Body of pancreas (tissue), 4 donors: ENCODE data around the gene PEX11B. TPM values are rescaled to one million over a fixed set of nuclear protein-coding genes. Genes with fewer than 3 reads are reported as not detected.

Source experiments
- ATAC-seq: fragments of 150-250 bp; one replicate; pipeline ENCODE4 v1.9.1; 2016
- DNase-seq, 4 donors: peaks; one replicate each; pipeline ENCODE4 v3.0.0-alpha.2; 2019
- H3K27ac ChIP-seq, 4 donors: fragments of 200-600 bp; sonication (generic); 1 replicate in 3 of 4; 2 replicates in 1 of 4; pipeline versions ENCODE4 v1.5.1 to v1.6.1; 2016 to 2019; ENCODE audit warnings: mild to moderate bottlenecking in 1 of 4, mixed read lengths in 1 of 4, moderate library complexity in 1 of 4
- H3K27me3 ChIP-seq, 2 donors: fragments of 200-600 bp; sonication (generic); one replicate each; pipeline ENCODE4 v1.6.0; 2016; ENCODE audit warnings: mild to moderate bottlenecking in 1 of 2
- H3K36me3 ChIP-seq, 2 donors: fragments of 200-600 bp; sonication (generic); replicated peaks in 1 of 2; 2 replicates each; pipeline ENCODE4 v1.5.1; 2016; ENCODE audit warnings: low read depth in 2 of 2; ENCODE audit not compliant: insufficient read depth in 1 of 2
- H3K4me1 ChIP-seq: fragments of 200-600 bp; sonication (generic); one replicate; pipeline ENCODE4 v1.6.0; 2016
- H3K4me3 ChIP-seq, 2 donors: fragments of 200-600 bp; sonication (generic); 1 replicate in 1 of 2; 2 replicates in 1 of 2; pipeline ENCODE4 v1.5.1; 2016 to 2019
- H3K9me3 ChIP-seq, 3 donors: fragments of 200-600 bp; sonication (generic); 1 replicate in 2 of 3; 2 replicates in 1 of 3; pipeline ENCODE4 v1.5.1; 2016
- CTCF ChIP-seq, 7 experiments: fragments of 450-650 bp in 4 of 7; fragments of 200-600 bp in 3 of 7; sonication (generic) in 3 of 7; IDR thresholded peaks; one replicate each; pipeline ENCODE4 v1.5.1; 2016 to 2019; ENCODE audit warnings: antibody characterized with exemption in 7 of 7
- POLR2A ChIP-seq, 3 donors: fragments of 450-650 bp; IDR thresholded peaks; one replicate each; pipeline ENCODE4 v1.6.1; 2016; ENCODE audit warnings: antibody characterized with exemption in 3 of 3, mild to moderate bottlenecking in 2 of 3
- WGBS, 2 donors: methylation state at CpG; one replicate each; pipeline ENCODE4 v1.1.5; 2017; 5-methylcytosine and 5-hydroxymethylcytosine counted together
- intact Hi-C: fragments of 100-400 bp; cut with DNase I; formaldehyde crosslinking; loops from one replicate; pipeline ENCODE4 v1.15.1; 2023
- total RNA-seq, 2 donors: library from RNA; depleted of rRNA; stranded (reverse); fragments of >200 nt; gene quantifications; one replicate each; pipeline ENCODE4 v1.1.0, GENCODE V29; 2016

Gene PEX11B
- total RNA-seq, 2 donors from 2014 or later, result 10.5 to 11.4 TPM

- TF ChIP-seq CTCF (IDR thresholded peaks at IDR 0.05) (no peak), POLR2A (IDR thresholded peaks at IDR 0.05) (no peak)
- H3K9me3 ChIP-seq, result no peaks in the 10 kb centered on the region
- no peaks in the 10 kb centered on the region for H3K27me3 ChIP-seq
- ATAC-seq (no peak), DNase-seq (no peak)
- 80% methylated on average over 12 of the region's 12 CpGs for WGBS, 2 donors
- intact Hi-C loops, result no loop called here
- H3K4me3 ChIP-seq, result no peak overlapping the region
- H3K27ac ChIP-seq, result no peak overlapping the region
- no peaks in the 10 kb centered on the region for H3K36me3 ChIP-seq
- H3K4me1 ChIP-seq, result no peaks in the 10 kb centered on the region
These were observed 17.1 kb downstream of the PEX11B start for GRCh38 chr1:145901312-145902021.

- no peak for TF ChIP-seq CTCF (IDR thresholded peaks at IDR 0.05)
- TF ChIP-seq POLR2A (IDR thresholded peaks at IDR 0.05), result no peak
- Histone ChIP-seq H3K27ac (no peak overlapping the region), H3K4me3 (no peak overlapping the region), H3K27me3 (no peaks in the 10 kb centered on the region), H3K9me3 (no peaks in the 10 kb centered on the region), H3K4me1 (no peaks in the 10 kb centered on the region), H3K36me3 (no peaks in the 10 kb centered on the region)
- ATAC-seq (no peak), DNase-seq (no peak)
- 89 to 91% methylated on average over 5 of the region's 5 CpGs for WGBS, 2 donors
- intact Hi-C loops, result no loop called here
These were observed 19.8 kb downstream of the PEX11B start for GRCh38 chr1:145898756-145899155.

- no peak for ATAC-seq
- H3K9me3 ChIP-seq, result no peaks in the 10 kb centered on the region
- no peaks in the 10 kb centered on the region for H3K27me3 ChIP-seq
- peaks cover 1% of the 10 kb centered on the region for H3K4me1 ChIP-seq
- TF ChIP-seq CTCF (IDR thresholded peaks at IDR 0.05), result no peak
- no peak for TF ChIP-seq POLR2A (IDR thresholded peaks at IDR 0.05)
- intact Hi-C loops, result no loop called here
- DNase-seq, result no peak
- H3K36me3 ChIP-seq, result no peaks in the 10 kb centered on the region
- H3K4me3 ChIP-seq, result no peak overlapping the region
- WGBS, 2 donors, result 31 to 56% methylated on average over 1 of the region's 1 CpG
- no peak overlapping the region for H3K27ac ChIP-seq
These were observed 20.5 kb downstream of the PEX11B start for GRCh38 chr1:145897969-145898368.

- WGBS, 2 donors, result 92 to 100% methylated on average over 1 of the region's 1 CpG
- ATAC-seq (no peak), DNase-seq (no peak)
- Histone ChIP-seq H3K27me3 (no peaks in the 10 kb centered on the region), H3K9me3 (no peaks in the 10 kb centered on the region), H3K4me1 (peaks cover 25% of the 10 kb centered on the region), H3K4me3 (no peak overlapping the region), H3K27ac (no peak overlapping the region), H3K36me3 (no peaks in the 10 kb centered on the region)
- intact Hi-C loops, result no loop called here
- TF ChIP-seq POLR2A (IDR thresholded peaks at IDR 0.05) (no peak), CTCF (IDR thresholded peaks at IDR 0.05) (no peak)
These were observed 23.0 kb downstream of the PEX11B start for GRCh38 chr1:145895471-145895870.
